HepG2 (cell line): ENCODE results near the gene LAG3. TPM values are rescaled to one million over a fixed set of nuclear protein-coding genes. Genes with fewer than 3 reads are reported as not detected.
A peak's percentile ranks its signal among the peaks of the same experiment; 100 is the strongest.

ENCODE experiments used
- ATAC-seq: fragments of 200-7000 bp; cut with Tn5 transposase; 3 replicates; pipeline ENCODE4 v1.9.1; 2020; ENCODE audit warnings: mild to moderate bottlenecking, moderate library complexity
- BruUV-seq: library from RNA; stranded (reverse); fragments of 400-500 nt; replicated peaks from 2 replicates; lab custom pipeline; 2021; lab: Mats Ljungman, UMichigan
- CTCF ChIA-PET: fragments of 300-600 bp; formaldehyde crosslinking; extraction: SDS; loops from one replicate; lab custom pipeline; 2021; ENCODE audit warnings: low total read pairs, inconsistent platforms, low intra/inter-chr PET ratio; lab: Yijun Ruan, JAX
- POLR2A ChIA-PET: fragments of 350-600 bp; sonication (Branson Sonifier 250); formaldehyde crosslinking; loops from one replicate; lab custom pipeline; 2020; ENCODE audit warnings: antibody characterized with exemption, inconsistent platforms; lab: Yijun Ruan, JAX
- DNase-seq: peaks from one replicate; pipeline ENCODE4 v3.0.0-alpha.2; 2015; ENCODE audit warnings: low spot score
- FAIRE-seq: peaks from 3 replicates; lab custom pipeline; 2011; peaks lifted over from hg19 to GRCh38; lab: Jason Lieb, UNC
- H2AFZ ChIP-seq: one replicate; pipeline ENCODE4 v1.6.1; 2011; ENCODE audit warnings: low read length, inconsistent platforms
- H3K27ac ChIP-seq: fragments of 300-600 bp; 3 replicates; pipeline ENCODE4 v1.8.0; 2011; ENCODE audit warnings: mixed run types, mild to moderate bottlenecking, mixed read lengths, low read length, inconsistent platforms; ENCODE audit not compliant: insufficient read depth; ENCODE audit errors: extremely low read length
- H3K27me3 ChIP-seq, 2 experiments: fragments of 200-600 bp in 1 of 2; 2 replicates in 1 of 2; 3 replicates in 1 of 2; pipeline versions ENCODE4 v1.6.0 to v1.8.0; 2011; ENCODE audit warnings: low read length in 2 of 2, mild to moderate bottlenecking in 2 of 2, moderate library complexity in 2 of 2, inconsistent platforms in 1 of 2; ENCODE audit not compliant: insufficient read depth in 2 of 2, control insufficient read depth in 1 of 2
- H3K36me3 ChIP-seq, 2 experiments: fragments of 200-600 bp in 1 of 2; replicated peaks in 1 of 2; 2 replicates in 1 of 2; 3 replicates in 1 of 2; pipeline versions ENCODE4 v1.5.1 to v1.8.0; 2011; ENCODE audit warnings: low read length in 2 of 2, inconsistent platforms in 1 of 2; ENCODE audit not compliant: insufficient read depth in 2 of 2, control insufficient read depth in 1 of 2
- H3K4me1 ChIP-seq: 2 replicates; pipeline ENCODE4 v1.5.1; 2012; ENCODE audit warnings: low read length, inconsistent platforms; ENCODE audit not compliant: insufficient read depth
- H3K4me2 ChIP-seq: 2 replicates; pipeline ENCODE4 v1.6.0; 2011; ENCODE audit warnings: low read depth, low read length, inconsistent platforms
- H3K4me3 ChIP-seq, 3 experiments: fragments of 200-600 bp in 1 of 3; sonication (generic), shearing (Covaris generic) in 1 of 3; replicated peaks in 1 of 3; 2 replicates each; pipeline ENCODE4 v1.5.1; 2011 to 2016; ENCODE audit warnings: low read length in 3 of 3, inconsistent platforms in 2 of 3, low read depth in 2 of 3, mild to moderate bottlenecking in 2 of 3, control low read depth in 1 of 3, mixed read lengths in 1 of 3; ENCODE audit not compliant: insufficient read depth in 1 of 3
- H3K79me2 ChIP-seq: one replicate; pipeline ENCODE4 v1.6.1; 2011; ENCODE audit warnings: low read length, inconsistent platforms; ENCODE audit not compliant: insufficient read depth
- H3K9ac ChIP-seq: 2 replicates; pipeline ENCODE4 v1.6.0; 2011; ENCODE audit warnings: mild to moderate bottlenecking, low read depth, low read length, inconsistent platforms; ENCODE audit not compliant: insufficient read depth
- H3K9me3 ChIP-seq: 2 replicates; pipeline ENCODE4 v1.5.1; 2012; ENCODE audit warnings: mild to moderate bottlenecking, low read length
- H4K20me1 ChIP-seq: 2 replicates; pipeline ENCODE4 v1.6.0; 2011; ENCODE audit warnings: inconsistent platforms, mild to moderate bottlenecking, low read length, moderate library complexity; ENCODE audit not compliant: insufficient read depth
- HBP1 ChIP-seq: IDR thresholded peaks from 2 replicates; pipeline ENCODE4 v1.6.1; 2016; ENCODE audit warnings: low read depth, control low read depth
- ISL2 ChIP-seq: sonication (generic); formaldehyde crosslinking; IDR thresholded peaks from 2 replicates; pipeline ENCODE4 v1.5.0; 2020; ENCODE audit warnings: missing genetic modification reagents
- KMT2B ChIP-seq: IDR thresholded peaks from 2 replicates; pipeline ENCODE4 v1.6.1; 2016; ENCODE audit warnings: missing genetic modification reagents, missing compliant biosample characterization
- LCORL ChIP-seq, 2 experiments: fragments of 450-650 bp in 1 of 2; sonication (generic) in 1 of 2; formaldehyde crosslinking in 1 of 2; IDR thresholded peaks; 2 replicates each; pipeline versions ENCODE4 v1.5.0 to v1.6.1; 2017 to 2020; ENCODE audit warnings: antibody characterized with exemption in 1 of 2, missing genetic modification reagents in 1 of 2
- NONO ChIP-seq, 2 experiments: fragments of 450-650 bp in 1 of 2; sonication (generic) in 1 of 2; formaldehyde crosslinking in 1 of 2; IDR thresholded peaks in 1 of 2; conservative IDR thresholded peaks in 1 of 2; 2 replicates each; pipeline versions ENCODE4 v1.6.1 to v1.8.0; 2017 to 2022; ENCODE audit warnings: mild to moderate bottlenecking in 1 of 2, missing genetic modification reagents in 1 of 2, moderate library complexity in 1 of 2
- PCBP1 ChIP-seq: fragments of 200-400 bp; formaldehyde crosslinking; IDR thresholded peaks from 2 replicates; pipeline ENCODE4 v1.6.1; 2017; ENCODE audit warnings: mild to moderate bottlenecking, low read depth, low read length, borderline replicate concordance
- SNRNP70 ChIP-seq: fragments of 200-400 bp; formaldehyde crosslinking; IDR thresholded peaks from 2 replicates; pipeline ENCODE4 v1.6.1; 2017; ENCODE audit warnings: mild to moderate bottlenecking, low read depth, low read length, moderate library complexity
- TBX2 ChIP-seq: sonication (generic); formaldehyde crosslinking; IDR thresholded peaks from 2 replicates; pipeline ENCODE4 v1.5.0; 2020; ENCODE audit warnings: missing genetic modification reagents, mild to moderate bottlenecking, borderline replicate concordance
- TIGD3 ChIP-seq: sonication (generic); formaldehyde crosslinking; IDR thresholded peaks from 2 replicates; pipeline ENCODE4 v1.5.1; 2020; ENCODE audit warnings: mild to moderate bottlenecking, missing genetic modification reagents, borderline replicate concordance
- ZBTB26 ChIP-seq: IDR thresholded peaks from 2 replicates; pipeline ENCODE4 v1.6.1; 2016; ENCODE audit warnings: missing compliant biosample characterization, missing genetic modification reagents, borderline replicate concordance
- ZNF160 ChIP-seq: sonication (generic); formaldehyde crosslinking; IDR thresholded peaks from 2 replicates; pipeline ENCODE4 v1.8.0; 2022; ENCODE audit warnings: mild to moderate bottlenecking, inconsistent platforms, missing genetic modification reagents
- ZNF18 ChIP-seq: sonication (generic); formaldehyde crosslinking; IDR thresholded peaks from 2 replicates; pipeline ENCODE4 v1.8.0; 2022; ENCODE audit warnings: mild to moderate bottlenecking, missing genetic modification reagents; ENCODE audit not compliant: insufficient replicate concordance
- ZNF431 ChIP-seq: sonication (generic); formaldehyde crosslinking; IDR thresholded peaks from 2 replicates; pipeline ENCODE4 v1.9.0; 2022; ENCODE audit warnings: missing genetic modification reagents, low read depth, mild to moderate bottlenecking, borderline replicate concordance
- ZNF589 ChIP-seq: sonication (generic); formaldehyde crosslinking; conservative IDR thresholded peaks from 2 replicates; pipeline ENCODE4 v1.8.0; 2022; ENCODE audit warnings: mild to moderate bottlenecking, moderate library complexity, missing genetic modification reagents
- WGBS: methylation state at CpG from one replicate; pipeline ENCODE4 v1.1.6; 2017; ENCODE audit warnings: low lambda C conversion rate; 5-methylcytosine and 5-hydroxymethylcytosine counted together
- in situ Hi-C: cut with HindIII; loops from 2 replicates; pipeline ENCODE4 v1.10.0; 2017; ENCODE audit warnings: low pct_unique_long_range_greater_than_20kb; ENCODE audit not compliant: extremely low pct_ligation_motif_present
- intact Hi-C: fragments of 100-400 bp; cut with micrococcal nuclease; formaldehyde crosslinking; loops from one replicate; pipeline ENCODE4 v1.10.0; 2022; ENCODE audit not compliant: unreplicated experiment
- polyA plus RNA-seq, 8 experiments: library from polyadenylated mRNA; depleted of rRNA in 3 of 8; stranded (reverse) in 7 of 8; unstranded in 1 of 8; fragments of >200 nt; fragmentation: Illumina TruSeq in 4 of 8; extraction: Trizol in 4 of 8; gene quantifications; 2 replicates each; pipeline versions ENCODE4 v1.2.1 to v1.2.3, GENCODE V29; 2011 to 2016; ENCODE audit warnings: low read depth in 4 of 8, missing spikeins in 1 of 8, mixed read lengths in 1 of 8; ENCODE audit not compliant: insufficient read depth in 1 of 8
- total RNA-seq, 5 experiments: library from RNA; depleted of rRNA; stranded (reverse); fragments of >200 nt; fragmentation: Illumina TruSeq; extraction: Trizol; gene quantifications; 2 replicates each; pipeline ENCODE4 v1.2.3, GENCODE V29; 2016; ENCODE audit warnings: low read depth in 1 of 5

The LAG3 gene
- total and polyA plus RNA-seq, 2 of the 13 experiments (the other 11 are each of a cell fraction or from before 2014, with no cell fraction given): 0.11 to 0.26 TPM

- ATAC-seq (peak; percentile 97), FAIRE-seq (peak; percentile 75), DNase-seq (peak; percentile 87)
- WGBS: 17% methylated on average over 12 of the region's 12 CpGs
- no peaks in the 10 kb centered on the region for H3K36me3 ChIP-seq
- no peaks in the 10 kb centered on the region for H3K9me3 ChIP-seq
- peak overlapping the region; percentile 57 for H3K9ac ChIP-seq
- intact Hi-C loops: no loop called here
- peaks cover 59% of the 10 kb centered on the region for H3K4me1 ChIP-seq
- ChIA-PET CTCF (no interaction called here), POLR2A (interaction anchor here (1.0 to 2.6 kb wide), 13 partner anchors 11 to 300 kb away, joined by 3 to 25 read pairs (median 4); partner anchors contain the start of genes CDCA3, COPS7A, GAPDH and GPR162)
- in situ Hi-C loops: no loop called here
- no TSS peak for BruUV-seq
- H4K20me1 ChIP-seq: no peaks in the 10 kb centered on the region
- H3K27me3 ChIP-seq: no peaks in the 10 kb centered on the region; a peak in 1 of 5 replicates
- H3K27ac ChIP-seq: peak overlapping the region; percentile 74
- peak overlapping the region; percentile 78 for H3K4me2 ChIP-seq
- H2AFZ ChIP-seq: peak overlapping the region; percentile 63
- peak overlapping the region in 2 of 3 experiments; percentile 27 to 58; a peak in 4 of 6 replicates for H3K4me3 ChIP-seq
- H3K79me2 ChIP-seq: no peaks in the 10 kb centered on the region
- TF ChIP-seq ZNF160 (CRISPR knock-in tag) (peak; percentile 27; the same call in 1 of the 2 replicates), NONO (IDR thresholded peaks at IDR 0.05) (no peak), NONO (CRISPR knock-in tag; conservative IDR thresholded peaks at IDR 0.05) (peak; percentile 90), PCBP1 (no peak), TBX2 (CRISPR knock-in tag) (peak; percentile 75; the same call in 1 of the 2 replicates), ZNF431 (no peak), LCORL (IDR thresholded peaks at IDR 0.05) (no peak), LCORL (CRISPR knock-in tag; IDR thresholded peaks at IDR 0.05) (peak; percentile 87), ZNF18 (CRISPR knock-in tag) (no peak), KMT2B (CRISPR knock-in tag) (0 out of 2 replicates have a peak, but pooled peaks have one; percentile 44), ZNF589 (CRISPR knock-in tag) (peak; percentile 88; the same call in 1 of the 2 replicates), SNRNP70 (no peak), TIGD3 (CRISPR knock-in tag) (no peak), ZBTB26 (CRISPR knock-in tag) (peak; percentile 59; the same call in 1 of the 2 replicates), ISL2 (CRISPR knock-in tag) (0 out of 2 replicates have a peak, but pooled peaks have one; percentile 29), HBP1 (no peak)
Observed at GRCh38 chr12:6792522-6793201, 20.3 kb downstream of the LAG3 start.
